ENCODE data around the gene D2HGDH. TPM values are rescaled to one million over a fixed set of nuclear protein-coding genes. Genes with fewer than 3 reads are reported as not detected.

Gene D2HGDH
- total and polyA plus RNA-seq, 10 of the 15 experiments (the other 5 are each of a cell fraction or from before 2014, with no cell fraction given) = 0.52 to 32.1 (median 11.0) TPM

DNA sequence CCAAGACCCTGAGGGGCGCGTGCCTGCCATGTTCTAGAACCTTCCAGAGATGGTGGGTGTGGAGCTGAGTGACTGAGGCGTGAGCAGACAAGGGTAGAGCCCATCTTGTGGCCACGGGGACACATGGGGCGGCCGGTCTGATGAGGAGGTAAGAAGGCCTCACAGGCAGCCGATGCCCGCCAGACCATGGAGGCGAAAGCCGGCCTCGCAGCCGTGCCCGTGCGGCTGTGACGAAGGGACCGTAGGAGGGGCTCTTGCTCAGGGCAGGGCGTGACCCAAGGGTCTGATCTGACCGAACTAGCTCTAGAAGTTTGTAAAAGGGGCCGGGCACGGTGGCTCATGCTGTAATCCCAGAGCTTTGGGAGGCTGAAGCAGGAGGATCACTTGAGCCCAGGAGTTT, 19.6 kb downstream of the D2HGDH start:
- WGBS (ENCODE audit: insufficient coverage, insufficient replicate concordance, low lambda C conversion rate, missing lambda C conversion rate) = 99% methylated on average over 20 of the region's 20 CpGs
- H3K27me3 ChIP-seq (replicated peaks in 1 of 2; ENCODE audit: control insufficient read depth in 2 of 2, insufficient read depth in 2 of 2, low read length in 1 of 2) = no peaks in the 10 kb centered on the region
- TF ChIP-seq CUX1 (IDR thresholded peaks at IDR 0.05; ENCODE audit: insufficient replicate concordance, low read depth, low read length) = no peak
- no peak for TF ChIP-seq CHD4 (IDR thresholded peaks at IDR 0.05)
- TF ChIP-seq PML (IDR thresholded peaks at IDR 0.05; ENCODE audit: low read length) = no peak
- no peak for TF ChIP-seq ESRRA (IDR thresholded peaks at IDR 0.05; ENCODE audit: low read length)
- TF ChIP-seq PKNOX1 (IDR thresholded peaks at IDR 0.05) = no peak
- no peak for TF ChIP-seq POU2F2 (IDR thresholded peaks at IDR 0.05; ENCODE audit: borderline replicate concordance, low read depth, low read length)
- TF ChIP-seq, protein P1, sequence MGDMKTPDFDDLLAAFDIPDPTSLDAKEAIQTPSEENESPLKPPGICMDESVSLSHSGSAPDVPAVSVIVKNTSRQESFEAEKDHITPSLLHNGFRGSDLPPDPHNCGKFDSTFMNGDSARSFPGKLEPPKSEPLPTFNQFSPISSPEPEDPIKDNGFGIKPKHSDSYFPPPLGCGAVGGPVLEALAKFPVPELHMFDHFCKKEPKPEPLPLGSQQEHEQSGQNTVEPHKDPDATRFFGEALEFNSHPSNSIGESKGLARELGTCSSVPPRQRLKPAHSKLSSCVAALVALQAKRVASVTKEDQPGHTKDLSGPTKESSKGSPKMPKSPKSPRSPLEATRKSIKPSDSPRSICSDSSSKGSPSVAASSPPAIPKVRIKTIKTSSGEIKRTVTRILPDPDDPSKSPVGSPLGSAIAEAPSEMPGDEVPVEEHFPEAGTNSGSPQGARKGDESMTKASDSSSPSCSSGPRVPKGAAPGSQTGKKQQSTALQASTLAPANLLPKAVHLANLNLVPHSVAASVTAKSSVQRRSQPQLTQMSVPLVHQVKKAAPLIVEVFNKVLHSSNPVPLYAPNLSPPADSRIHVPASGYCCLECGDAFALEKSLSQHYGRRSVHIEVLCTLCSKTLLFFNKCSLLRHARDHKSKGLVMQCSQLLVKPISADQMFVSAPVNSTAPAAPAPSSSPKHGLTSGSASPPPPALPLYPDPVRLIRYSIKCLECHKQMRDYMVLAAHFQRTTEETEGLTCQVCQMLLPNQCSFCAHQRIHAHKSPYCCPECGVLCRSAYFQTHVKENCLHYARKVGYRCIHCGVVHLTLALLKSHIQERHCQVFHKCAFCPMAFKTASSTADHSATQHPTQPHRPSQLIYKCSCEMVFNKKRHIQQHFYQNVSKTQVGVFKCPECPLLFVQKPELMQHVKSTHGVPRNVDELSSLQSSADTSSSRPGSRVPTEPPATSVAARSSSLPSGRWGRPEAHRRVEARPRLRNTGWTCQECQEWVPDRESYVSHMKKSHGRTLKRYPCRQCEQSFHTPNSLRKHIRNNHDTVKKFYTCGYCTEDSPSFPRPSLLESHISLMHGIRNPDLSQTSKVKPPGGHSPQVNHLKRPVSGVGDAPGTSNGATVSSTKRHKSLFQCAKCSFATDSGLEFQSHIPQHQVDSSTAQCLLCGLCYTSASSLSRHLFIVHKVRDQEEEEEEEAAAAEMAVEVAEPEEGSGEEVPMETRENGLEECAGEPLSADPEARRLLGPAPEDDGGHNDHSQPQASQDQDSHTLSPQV (IDR thresholded peaks at IDR 0.05) = no peak
- no peak for TF ChIP-seq MXI1 (IDR thresholded peaks at IDR 0.05; ENCODE audit: low read depth, low read length)
- no peak for TF ChIP-seq TARDBP (IDR thresholded peaks at IDR 0.05; ENCODE audit: borderline replicate concordance)
- TF ChIP-seq CREM (IDR thresholded peaks at IDR 0.05; ENCODE audit: low read depth) = no peak
- TF ChIP-seq TAF1 (IDR thresholded peaks at IDR 0.05; ENCODE audit: borderline replicate concordance, low read depth, low read length) = no peak
- no peak for TF ChIP-seq JUNB (IDR thresholded peaks at IDR 0.05)
- no peak for TF ChIP-seq NFYA (IDR thresholded peaks at IDR 0.05; ENCODE audit: borderline replicate concordance, low read depth, low read length)
- TF ChIP-seq POLR2A (IDR thresholded peaks at IDR 0.05; ENCODE audit: low read depth, low read length) = no peak
- no peak overlapping the region for H3K9ac ChIP-seq (ENCODE audit: control insufficient read depth, insufficient read depth, low read length)
- H3K4me1 ChIP-seq (ENCODE audit: control insufficient read depth, insufficient read depth, low read length) = no peaks in the 10 kb centered on the region
- ChIA-PET RAD21 (ENCODE audit: unreplicated experiment) (no interaction called here), POLR2A (interaction anchor here (0.6 kb wide), 1 partner anchor 155 kb away, joined by 3 read pairs; no protein-coding TSS in a partner anchor), CTCF (no interaction called here), SMC1A (ENCODE audit: uncharacterized antibody, unreplicated experiment) (no interaction called here)
- H3K27ac ChIP-seq (ENCODE audit: control insufficient read depth, insufficient read depth) = no peak overlapping the region
- no peaks in the 10 kb centered on the region for H3K9me3 ChIP-seq (replicated peaks; ENCODE audit: control insufficient read depth, insufficient read depth, low read length)
- H2AFZ ChIP-seq (ENCODE audit: control insufficient read depth, low read depth, low read length) = no peak overlapping the region
- FAIRE-seq = no peak
- no peak for DNase-seq (ENCODE audit: low read depth, low spot score)
- no peak overlapping the region for H3K4me2 ChIP-seq (ENCODE audit: control insufficient read depth, insufficient read depth)
- intact Hi-C loops (cut with micrococcal nuclease; ENCODE audit: unreplicated experiment) = no loop called here
- H3K79me2 ChIP-seq (ENCODE audit: control insufficient read depth, insufficient read depth, low read length) = no peaks in the 10 kb centered on the region
- H3K4me3 ChIP-seq = no peak overlapping the region
- BruUV-seq (replicated peaks) = no TSS peak
- peaks cover 1 to 8% of the 10 kb centered on the region in 2 experiments for H3K36me3 ChIP-seq (ENCODE audit: control insufficient read depth in 2 of 2, insufficient read depth in 2 of 2, low read length in 1 of 2)
- no peaks in the 10 kb centered on the region for H4K20me1 ChIP-seq (ENCODE audit: control insufficient read depth, insufficient read depth)
- in situ Hi-C loops (cut with MboI) = no loop called here
- ATAC-seq = no peak
